Measurements from ENCODE around the gene LRRC57.
"Not testable (repeated sequence)": the region's sequence is repeated elsewhere in the genome, so short reads cannot be mapped to it uniquely, and the experiment has no call there.

Gene LRRC57

GRCh38 chr15:42548249-42549031 is at the start of gene LRRC57, which contains the start of gene HAUS2:
Gene LRRC57 (minus strand): TSS chr15:42548793. CDS start chr15:42548434, 359 bp downstream.
Gene HAUS2 (plus strand): TSS chr15:42548838. CDS start chr15:42548873, 35 bp downstream.
- DNase-seq, result peak; percentile 92

- DNase-seq, result no peak
These were observed 47.1 kb upstream of the LRRC57 start for GRCh38 chr15:42595626-42596240.

- no peak for DNase-seq
These were observed 45.5 kb upstream of the LRRC57 start for GRCh38 chr15:42594095-42594494.

GRCh38 chr15:42593143-42593542 is 44.5 kb upstream of the LRRC57 start:
- no peak for DNase-seq

- DNase-seq, result no peak
These were observed 44.1 kb upstream of the LRRC57 start for GRCh38 chr15:42592716-42593115.

- DNase-seq, result peak; percentile 68
These were observed 42.8 kb upstream of the LRRC57 start for GRCh38 chr15:42591238-42591934.

GRCh38 chr15:42590619-42591237 is 42.1 kb upstream of the LRRC57 start:
- DNase-seq, result no peak

- peak; percentile 49 for DNase-seq
These were observed 35.6 kb upstream of the LRRC57 start for GRCh38 chr15:42584031-42584765.

- DNase-seq, result no peak
These were observed 34.2 kb upstream of the LRRC57 start for GRCh38 chr15:42582569-42583375.

- DNase-seq, result peak; percentile 89
These were observed 32.7 kb upstream of the LRRC57 start for GRCh38 chr15:42581272-42581730.

GRCh38 chr15:42578984-42579537 is 30.5 kb upstream of the LRRC57 start:
- no peak for DNase-seq

GRCh38 chr15:42577514-42578031 is 29.0 kb upstream of the LRRC57 start:
- DNase-seq, result peak; percentile 27

GRCh38 chr15:42576776-42577175 is 28.2 kb upstream of the LRRC57 start:
- DNase-seq, result no peak

GRCh38 chr15:42576040-42576594 is 27.5 kb upstream of the LRRC57 start:
- DNase-seq, result no peak

- peak; percentile 98 for DNase-seq
These were observed 26.8 kb upstream of the LRRC57 start, which contains the start of gene STARD9 for GRCh38 chr15:42575188-42576039. Gene STARD9 (plus strand): TSS chr15:42575606. CDS start chr15:42575716, 110 bp downstream.

- no peak for DNase-seq
These were observed 10.1 kb upstream of the LRRC57 start for GRCh38 chr15:42558739-42559138.

- not testable (repeated sequence) for DNase-seq
These were observed 8.1 kb upstream of the LRRC57 start for GRCh38 chr15:42556550-42557207.

GRCh38 chr15:42553554-42553953 is 5.0 kb upstream of the LRRC57 start:
- DNase-seq, result peak; percentile 65
